Ovary (tissue), 3 donors: ENCODE measurements around the gene TMED4.

Experiments used
- CTCF ChIP-seq, 3 donors: fragments of 450-650 bp in 2 of 3; fragments of 200-600 bp in 1 of 3; IDR thresholded peaks; one replicate each; pipeline versions ENCODE4 v1.5.1 to v1.8.0; 2016 to 2022; ENCODE audit warnings: antibody characterized with exemption in 3 of 3, mild to moderate bottlenecking in 1 of 3
- POLR2A ChIP-seq: fragments of 450-650 bp; IDR thresholded peaks from one replicate; pipeline ENCODE4 v1.6.1; 2017; ENCODE audit warnings: antibody characterized with exemption, mild to moderate bottlenecking, moderate library complexity
- donor health status: DM: no; HTN: no; CAD: no.

GRCh38 chr7:44615793-44616192 is 33.8 kb upstream of the TMED4 start:
- TF ChIP-seq POLR2A, result no peak
- TF ChIP-seq CTCF (IDR thresholded peaks at IDR 0.05), result no peak
